ENCODE results near the gene HCN1.

The HCN1 gene

DNA sequence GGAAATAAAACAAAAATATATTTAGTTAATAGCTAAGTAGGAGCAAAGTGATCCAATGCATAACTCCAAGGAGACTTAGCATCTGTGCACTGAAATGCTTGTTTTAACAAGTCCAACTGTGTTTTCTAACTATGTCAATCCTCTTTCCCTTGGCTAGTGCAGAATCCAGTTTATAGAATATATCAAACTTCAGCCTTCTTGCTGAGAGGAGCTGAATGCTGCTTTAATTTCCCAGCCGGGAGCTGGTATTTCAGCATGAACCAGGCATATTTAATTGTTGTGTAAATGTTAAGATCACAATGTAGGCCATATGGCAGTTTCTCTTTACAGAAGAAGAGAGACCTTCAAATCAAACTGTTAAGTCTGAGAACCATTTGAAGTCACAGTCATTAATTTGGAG lies 411.7 kb downstream of the HCN1 start:
- DNase-seq (ENCODE audit: extremely low read depth, low read depth) = no peak
- no peak overlapping the region for H3K4me3 ChIP-seq (replicated peaks; ENCODE audit: low read depth, low read length)
- TF ChIP-seq, protein P1, sequence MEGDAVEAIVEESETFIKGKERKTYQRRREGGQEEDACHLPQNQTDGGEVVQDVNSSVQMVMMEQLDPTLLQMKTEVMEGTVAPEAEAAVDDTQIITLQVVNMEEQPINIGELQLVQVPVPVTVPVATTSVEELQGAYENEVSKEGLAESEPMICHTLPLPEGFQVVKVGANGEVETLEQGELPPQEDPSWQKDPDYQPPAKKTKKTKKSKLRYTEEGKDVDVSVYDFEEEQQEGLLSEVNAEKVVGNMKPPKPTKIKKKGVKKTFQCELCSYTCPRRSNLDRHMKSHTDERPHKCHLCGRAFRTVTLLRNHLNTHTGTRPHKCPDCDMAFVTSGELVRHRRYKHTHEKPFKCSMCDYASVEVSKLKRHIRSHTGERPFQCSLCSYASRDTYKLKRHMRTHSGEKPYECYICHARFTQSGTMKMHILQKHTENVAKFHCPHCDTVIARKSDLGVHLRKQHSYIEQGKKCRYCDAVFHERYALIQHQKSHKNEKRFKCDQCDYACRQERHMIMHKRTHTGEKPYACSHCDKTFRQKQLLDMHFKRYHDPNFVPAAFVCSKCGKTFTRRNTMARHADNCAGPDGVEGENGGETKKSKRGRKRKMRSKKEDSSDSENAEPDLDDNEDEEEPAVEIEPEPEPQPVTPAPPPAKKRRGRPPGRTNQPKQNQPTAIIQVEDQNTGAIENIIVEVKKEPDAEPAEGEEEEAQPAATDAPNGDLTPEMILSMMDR (IDR thresholded peaks at IDR 0.05; ENCODE audit: low read depth, low read length, missing control alignments) = no peak

DNA sequence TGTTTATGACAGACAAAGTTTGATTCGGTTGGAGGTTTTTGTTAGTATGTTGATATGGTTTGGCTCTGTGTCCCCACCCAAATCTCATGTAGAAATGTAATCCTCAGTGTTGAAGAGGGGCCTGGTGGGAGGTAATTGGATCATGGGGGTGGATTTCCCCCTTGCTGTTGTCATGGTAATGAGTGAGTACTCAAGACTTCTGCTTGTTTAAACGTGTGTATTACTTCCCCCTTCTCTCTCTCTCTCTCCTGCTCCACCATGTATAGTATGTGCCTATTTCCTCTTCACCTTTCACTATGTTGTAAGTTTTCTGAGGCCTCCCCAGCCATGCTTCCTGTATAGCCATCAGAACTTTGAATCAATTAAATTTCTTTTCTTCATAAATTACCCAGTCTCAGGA lies 415.1 kb downstream of the HCN1 start:
- no peak overlapping the region for H3K4me3 ChIP-seq (replicated peaks; ENCODE audit: low read depth, low read length)
- TF ChIP-seq, protein P1 (IDR thresholded peaks at IDR 0.05; ENCODE audit: low read depth, low read length, missing control alignments) = no peak
- DNase-seq (ENCODE audit: extremely low read depth, low read depth) = no peak

DNA sequence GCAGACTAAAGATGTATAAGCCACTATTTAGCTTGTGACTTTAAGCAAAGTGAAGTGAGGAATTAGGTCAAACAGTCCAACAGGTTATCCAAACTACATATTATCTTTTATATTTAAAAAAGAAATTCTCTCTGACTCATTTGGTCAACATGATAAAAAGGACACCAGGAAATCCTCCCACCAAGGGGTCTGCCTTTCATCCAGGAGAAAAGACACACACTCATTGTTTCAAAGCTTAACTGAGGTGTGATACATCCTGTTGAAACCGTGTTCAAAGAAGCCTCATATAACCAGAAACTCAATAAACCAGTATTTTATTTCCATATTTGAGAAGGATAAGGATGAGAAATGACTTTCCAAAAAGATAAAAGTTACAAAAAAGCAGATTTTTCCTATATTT lies 417.1 kb downstream of the HCN1 start:
- no peak overlapping the region for H3K4me3 ChIP-seq (replicated peaks; ENCODE audit: low read depth, low read length)
- no peak for DNase-seq (ENCODE audit: extremely low read depth, low read depth)
- TF ChIP-seq, protein P1 (IDR thresholded peaks at IDR 0.05; ENCODE audit: low read depth, low read length, missing control alignments) = no peak

DNA sequence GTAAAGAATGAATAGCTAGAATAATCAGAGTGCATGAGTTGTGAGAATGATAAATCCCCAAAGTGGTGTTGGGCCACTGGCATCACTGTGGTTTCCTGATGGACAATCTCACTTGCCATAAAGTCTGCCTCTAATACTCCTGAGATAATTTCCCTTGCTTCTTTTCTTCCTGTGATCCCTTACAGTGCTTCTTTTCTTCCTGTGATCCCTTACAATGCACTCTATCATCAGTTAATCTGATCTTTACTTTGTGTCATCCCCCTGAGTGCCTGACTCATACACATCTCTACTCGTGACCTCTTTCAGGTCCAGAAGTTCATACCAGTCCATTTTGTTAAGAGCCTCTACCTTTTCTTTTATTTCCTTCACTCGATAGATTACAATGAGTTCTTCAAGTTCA lies 418.3 kb downstream of the HCN1 start:
- DNase-seq (ENCODE audit: extremely low read depth, low read depth) = no peak
- H3K4me3 ChIP-seq (replicated peaks; ENCODE audit: low read depth, low read length) = no peak overlapping the region
- TF ChIP-seq, protein P1 (IDR thresholded peaks at IDR 0.05; ENCODE audit: low read depth, low read length, missing control alignments) = no peak

DNA sequence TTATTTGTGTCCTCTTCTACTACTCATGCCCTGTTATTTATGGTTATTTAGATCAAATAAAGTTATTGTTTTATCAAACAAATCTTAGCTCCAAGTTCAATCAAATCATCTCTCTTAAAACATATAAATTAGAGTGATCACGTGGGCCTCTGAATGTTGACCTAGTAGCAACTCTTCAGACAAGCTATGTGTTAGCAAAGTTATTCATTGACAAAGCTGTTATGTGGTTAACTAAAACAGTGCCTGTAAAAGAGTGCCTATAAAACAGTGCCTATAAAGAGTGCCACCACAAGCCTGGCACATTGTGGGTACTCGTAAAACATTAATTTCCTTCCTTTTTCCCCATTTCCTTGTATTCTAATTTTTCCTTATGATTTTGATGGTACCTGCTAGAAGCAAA lies 421.9 kb downstream of the HCN1 start:
- no peak overlapping the region for H3K4me3 ChIP-seq (replicated peaks; ENCODE audit: low read depth, low read length)
- DNase-seq (ENCODE audit: extremely low read depth, low read depth) = no peak
- TF ChIP-seq, protein P1 (IDR thresholded peaks at IDR 0.05; ENCODE audit: low read depth, low read length, missing control alignments) = no peak

DNA sequence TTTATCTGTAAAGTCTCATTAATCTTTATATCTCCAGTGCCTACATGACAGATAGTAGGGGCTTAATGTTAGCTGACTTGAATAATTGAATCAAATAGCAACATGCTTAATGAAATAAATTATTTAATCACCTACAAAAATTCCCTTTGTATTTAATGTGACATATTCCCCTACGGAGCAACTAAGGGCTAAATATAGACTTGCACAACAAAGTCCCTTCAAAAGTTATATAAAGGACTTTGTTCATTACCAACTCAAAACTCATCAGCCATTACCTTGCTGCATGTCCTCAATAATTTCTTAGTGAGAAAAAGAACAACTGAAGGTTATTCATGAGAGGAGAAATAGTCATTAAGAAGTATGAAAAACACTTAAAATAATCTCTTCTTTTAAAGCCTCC lies 424.6 kb downstream of the HCN1 start:
- DNase-seq (ENCODE audit: extremely low read depth, low read depth) = no peak
- TF ChIP-seq, protein P1 (IDR thresholded peaks at IDR 0.05; ENCODE audit: low read depth, low read length, missing control alignments) = no peak
- H3K4me3 ChIP-seq (replicated peaks; ENCODE audit: low read depth, low read length) = no peak overlapping the region

DNA sequence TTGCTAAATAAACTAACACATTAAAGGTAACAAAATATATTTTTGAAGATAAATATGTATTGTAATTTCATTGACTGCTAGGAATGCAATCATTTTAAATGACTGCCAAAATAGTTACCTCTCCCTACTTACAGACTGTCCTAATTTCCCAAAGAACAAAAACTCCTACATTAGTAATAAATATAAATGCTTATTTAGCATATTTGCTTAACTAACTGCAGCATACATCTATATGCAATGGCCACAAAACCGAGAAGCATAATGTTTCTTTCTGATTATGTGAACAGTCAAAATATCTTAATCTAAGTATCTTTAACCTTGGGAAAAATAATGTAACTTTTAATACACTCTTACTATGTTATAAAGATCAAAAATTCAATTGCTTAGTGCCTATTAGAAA lies 431.7 kb downstream of the HCN1 start:
- no peak overlapping the region for H3K4me3 ChIP-seq (replicated peaks; ENCODE audit: low read depth, low read length)
- no peak for DNase-seq (ENCODE audit: extremely low read depth, low read depth)
- TF ChIP-seq, protein P1 (IDR thresholded peaks at IDR 0.05; ENCODE audit: low read depth, low read length, missing control alignments) = no peak
